HCT116 (cell line): ENCODE measurements around the gene OSTM1. TPM values are rescaled to one million over a fixed set of nuclear protein-coding genes. Genes with fewer than 3 reads are reported as not detected.
A peak's percentile ranks its signal among the peaks of the same experiment; 100 is the strongest.

Source experiments
- ATAC-seq: fragments of 200-7000 bp; cut with Tn5 transposase; 2 replicates; pipeline ENCODE4 v1.9.1; 2020; ENCODE audit warnings: mild to moderate bottlenecking, moderate library complexity
- BruUV-seq: library from RNA; stranded (reverse); fragments of 400-500 nt; replicated peaks from 2 replicates; lab custom pipeline; 2021; lab: Mats Ljungman, UMichigan
- CTCF ChIA-PET: fragments of 300-600 bp; sonication (Branson Sonifier 250); formaldehyde crosslinking; loops from one replicate; lab custom pipeline; 2021; ENCODE audit warnings: antibody characterized with exemption; lab: Charles Lee
- POLR2A ChIA-PET: fragments of 300-600, 350-600 bp; sonication (Branson Sonifier 250); formaldehyde crosslinking; loops from one replicate; lab custom pipeline; 2021; ENCODE audit warnings: antibody characterized with exemption; lab: Charles Lee
- RAD21 ChIA-PET, 2 experiments: fragments of 300-600 bp; sonication (Branson Sonifier 250); formaldehyde crosslinking; loops; one replicate each; lab custom pipeline; 2023; ENCODE audit warnings: low total read pairs in 2 of 2; ENCODE audit not compliant: uncharacterized antibody in 2 of 2, unreplicated experiment in 2 of 2, low non-redundant PET in 1 of 2; lab: Charles Lee
- DNase-seq: peaks from one replicate; pipeline ENCODE4 v3.0.0-alpha.2; 2010; ENCODE audit warnings: low read depth, low spot score
- H2AFZ ChIP-seq: fragments of 200-600 bp; shearing (Covaris generic), sonication (generic); 2 replicates; pipeline ENCODE4 v1.6.1; 2017; ENCODE audit warnings: low read depth, mixed run types, mixed read lengths, antibody characterized with exemption, low read length; ENCODE audit not compliant: poor library complexity, severe bottlenecking
- H3K27ac ChIP-seq: 2 replicates; pipeline ENCODE4 v1.5.1; 2012; ENCODE audit warnings: low read depth, low read length
- H3K27me3 ChIP-seq: fragments of 200-600 bp; sonication (generic); 2 replicates; pipeline ENCODE4 v1.6.1; 2016; ENCODE audit warnings: mixed run types, low read length, mixed read lengths; ENCODE audit not compliant: insufficient read depth
- H3K36me3 ChIP-seq, 2 experiments: fragments of 200-500 bp in 1 of 2; fragments of 200-600 bp in 1 of 2; sonication (Bioruptor generic) in 1 of 2; sonication (generic) in 1 of 2; 2 replicates each; pipeline versions ENCODE4 v1.5.1 to v1.6.1; 2014 to 2016; ENCODE audit warnings: low read length in 2 of 2, inconsistent platforms in 1 of 2, mixed read lengths in 1 of 2, mixed run types in 1 of 2; ENCODE audit not compliant: insufficient read depth in 2 of 2, control insufficient read depth in 1 of 2
- H3K4me1 ChIP-seq, 2 experiments: fragments of 200-600 bp in 1 of 2; sonication (generic) in 1 of 2; 2 replicates each; pipeline versions ENCODE4 v1.5.1 to v1.6.1; 2012 to 2017; ENCODE audit warnings: low read length in 2 of 2, inconsistent platforms in 1 of 2, mild to moderate bottlenecking in 1 of 2, mixed read lengths in 1 of 2, mixed run types in 1 of 2, moderate library complexity in 1 of 2; ENCODE audit not compliant: insufficient read depth in 2 of 2, control insufficient read depth in 1 of 2
- H3K4me2 ChIP-seq: fragments of 200-600 bp; sonication (generic); 2 replicates; pipeline ENCODE4 v1.6.1; 2017; ENCODE audit warnings: mixed run types, low read length, mixed read lengths
- H3K4me3 ChIP-seq, 2 experiments: fragments of 200-600 bp in 1 of 2; sonication (generic) in 1 of 2; replicated peaks in 1 of 2; 2 replicates each; pipeline ENCODE4 v1.5.1; 2011 to 2016; ENCODE audit warnings: low read length in 2 of 2, control low read depth in 1 of 2, low read depth in 1 of 2, mild to moderate bottlenecking in 1 of 2, mixed read lengths in 1 of 2, mixed run types in 1 of 2
- H3K79me2 ChIP-seq: fragments of 200-600 bp; sonication (generic); 2 replicates; pipeline ENCODE4 v1.6.1; 2017; ENCODE audit warnings: mild to moderate bottlenecking, mixed run types, low read length, moderate library complexity, mixed read lengths; ENCODE audit not compliant: insufficient read depth
- H3K9ac ChIP-seq: fragments of 200-600 bp; sonication (generic); 2 replicates; pipeline ENCODE4 v1.6.1; 2016; ENCODE audit warnings: low read length, mixed read lengths
- H3K9me2 ChIP-seq: fragments of 200-600 bp; sonication (generic), shearing (Covaris generic); 2 replicates; pipeline ENCODE4 v1.6.1; 2017; ENCODE audit warnings: mixed run types, mild to moderate bottlenecking, moderate library complexity; ENCODE audit not compliant: insufficient read depth
- H3K9me3 ChIP-seq, 2 experiments: fragments of 200-500 bp in 1 of 2; fragments of 200-600 bp in 1 of 2; sonication (Bioruptor generic) in 1 of 2; sonication (generic) in 1 of 2; 2 replicates each; pipeline ENCODE4 v1.6.1; 2014 to 2017; ENCODE audit warnings: low read length in 2 of 2, mixed read lengths in 2 of 2, inconsistent platforms in 1 of 2, low read depth in 1 of 2, mild to moderate bottlenecking in 1 of 2, mixed run types in 1 of 2, moderate library complexity in 1 of 2; ENCODE audit not compliant: control insufficient read depth in 1 of 2, insufficient read depth in 1 of 2
- H4K20me1 ChIP-seq: fragments of 200-600 bp; sonication (generic), shearing (Covaris generic); 2 replicates; pipeline ENCODE4 v1.6.1; 2017; ENCODE audit warnings: mixed run types, mild to moderate bottlenecking, moderate library complexity; ENCODE audit not compliant: insufficient read depth
- CEBPB ChIP-seq: IDR thresholded peaks from 2 replicates; pipeline ENCODE4 v1.6.1; 2012; ENCODE audit warnings: low read depth
- ELF1 ChIP-seq: IDR thresholded peaks from 2 replicates; pipeline ENCODE4 v1.6.1; 2012; ENCODE audit warnings: low read depth, borderline replicate concordance
- REST ChIP-seq: IDR thresholded peaks from 2 replicates; pipeline ENCODE4 v1.6.1; 2012; ENCODE audit warnings: low read depth
- SIN3A ChIP-seq: IDR thresholded peaks from 2 replicates; pipeline ENCODE4 v1.6.1; 2012; ENCODE audit warnings: low read depth
- SP1 ChIP-seq: IDR thresholded peaks from 2 replicates; pipeline ENCODE4 v1.6.1; 2012; ENCODE audit warnings: low read depth
- ZNF274 ChIP-seq: fragments of 200-500 bp; sonication (Bioruptor generic); IDR thresholded peaks from 2 replicates; pipeline ENCODE4 v1.6.1; 2014; ENCODE audit warnings: mild to moderate bottlenecking, low read depth, low read length, inconsistent platforms
- intact Hi-C: fragments of 100-400 bp; cut with micrococcal nuclease; formaldehyde crosslinking; loops from 2 replicates; pipeline ENCODE4 v1.10.0; 2022
- total RNA-seq: library from RNA; stranded (reverse); gene quantifications from one replicate; pipeline ENCODE4 v1.2.1, GENCODE V29; 2021; ENCODE audit not compliant: unreplicated experiment

OSTM1 gene
- total RNA-seq, 1 experiment from 2014 or later = 11.2 TPM

GRCh38 chr6:108097882-108098281 is 23.3 kb upstream of the OSTM1 start:
- DNase-seq = no peak
- intact Hi-C loops = no loop called here

More at GRCh38 chr6:108097882-108098281, 23.3 kb upstream of the OSTM1 start:
- Histone ChIP-seq H3K27ac (no peak overlapping the region), H3K4me1 (no peaks in the 10 kb centered on the region), H3K27me3 (no peaks in the 10 kb centered on the region), H3K4me2 (no peak overlapping the region), H3K4me3 (no peak overlapping the region), H3K9ac (no peak overlapping the region), H2AFZ (peak overlapping the region; percentile 12), H3K36me3 (no peaks in the 10 kb centered on the region), H3K79me2 (no peaks in the 10 kb centered on the region), H3K9me2 (no peaks in the 10 kb centered on the region), H4K20me1 (no peaks in the 10 kb centered on the region), H3K9me3 (no peaks in the 10 kb centered on the region)
- RAD21 ChIA-PET = no interaction called here
- CTCF ChIA-PET = interaction anchor here (0.6 kb wide), 1 partner anchor 9 kb away, joined by 3 read pairs; no protein-coding TSS in a partner anchor
- TF ChIP-seq CEBPB = no peak
- no peak for TF ChIP-seq ELF1
- TF ChIP-seq REST = no peak
- TF ChIP-seq SP1 = no peak
- no peak for TF ChIP-seq SIN3A
- TF ChIP-seq ZNF274 = no peak
- POLR2A ChIA-PET = no interaction called here
- no peak for ATAC-seq
- no TSS peak for BruUV-seq
